Lower leg skin (tissue), 3 donors: Measurements from ENCODE around the gene MAPK8IP3.

Experiments used
- CTCF ChIP-seq, 3 donors: fragments of 450-650 bp; IDR thresholded peaks; one replicate each; pipeline ENCODE4 v1.5.1; 2016; ENCODE audit warnings: antibody characterized with exemption in 3 of 3, mild to moderate bottlenecking in 3 of 3, moderate library complexity in 2 of 3
- POLR2A ChIP-seq, 2 donors: fragments of 450-650 bp; IDR thresholded peaks; one replicate each; pipeline ENCODE4 v1.6.1; 2016 to 2017; ENCODE audit warnings: antibody characterized with exemption in 2 of 2, mild to moderate bottlenecking in 1 of 2, moderate library complexity in 1 of 2

- TF ChIP-seq CTCF (IDR thresholded peaks at IDR 0.05) (no peak), POLR2A (IDR thresholded peaks at IDR 0.05) (no peak)
Observed at GRCh38 chr16:1745900-1746692, 40.1 kb downstream of the MAPK8IP3 start.
